Mononuclear cell (primary cell): ENCODE data around the gene OR5B21. TPM values are rescaled to one million over a fixed set of nuclear protein-coding genes. Genes with fewer than 3 reads are reported as not detected.

Source experiments
- total RNA-seq: library from RNA; depleted of rRNA; stranded (reverse); fragments of >200 nt; gene quantifications from one replicate; pipeline ENCODE4 v1.2.3, GENCODE V29; 2012

OR5B21 gene
- total RNA-seq, 1 donor: not detected

Other genes with a start within 250 kb of the OR5B21 start
- not detected for gene OR10W1, start 239.8 kb downstream of the OR5B21 start, total RNA-seq
- gene OR5B17, start 149.0 kb downstream of the OR5B21 start, total RNA-seq: not detected
- not detected for gene OR5B3, start 101.2 kb downstream of the OR5B21 start, total RNA-seq
- gene OR5B2, start 80.0 kb downstream of the OR5B21 start, total RNA-seq: 0.10 TPM
- not detected for gene OR5B12, start 65.9 kb downstream of the OR5B21 start, total RNA-seq
- 50.8 TPM for gene LPXN, start 67.8 kb upstream of the OR5B21 start, total RNA-seq
- 81.6 TPM for gene ZFP91, start 71.0 kb upstream of the OR5B21 start, total RNA-seq
- 7.8 TPM for gene CNTF, start 114.6 kb upstream of the OR5B21 start, total RNA-seq
- not detected for gene GLYAT, start 223.8 kb upstream of the OR5B21 start, total RNA-seq